IMR-90 (cell line): Measurements from ENCODE around the gene AMIGO2.

Experiments used
- POLR2A ChIP-seq: IDR thresholded peaks from 2 replicates; pipeline ENCODE4 v1.6.1; 2012; ENCODE audit warnings: mild to moderate bottlenecking, low read depth, low read length
- TF ChIP-seq, protein P1 (sequence below): conservative IDR thresholded peaks from 2 replicates; pipeline ENCODE4 v1.5.1; 2012; ENCODE audit warnings: mild to moderate bottlenecking, low read depth, low read length, improper control_type of control experiment

- no peak for TF ChIP-seq POLR2A
- TF ChIP-seq, protein P1, sequence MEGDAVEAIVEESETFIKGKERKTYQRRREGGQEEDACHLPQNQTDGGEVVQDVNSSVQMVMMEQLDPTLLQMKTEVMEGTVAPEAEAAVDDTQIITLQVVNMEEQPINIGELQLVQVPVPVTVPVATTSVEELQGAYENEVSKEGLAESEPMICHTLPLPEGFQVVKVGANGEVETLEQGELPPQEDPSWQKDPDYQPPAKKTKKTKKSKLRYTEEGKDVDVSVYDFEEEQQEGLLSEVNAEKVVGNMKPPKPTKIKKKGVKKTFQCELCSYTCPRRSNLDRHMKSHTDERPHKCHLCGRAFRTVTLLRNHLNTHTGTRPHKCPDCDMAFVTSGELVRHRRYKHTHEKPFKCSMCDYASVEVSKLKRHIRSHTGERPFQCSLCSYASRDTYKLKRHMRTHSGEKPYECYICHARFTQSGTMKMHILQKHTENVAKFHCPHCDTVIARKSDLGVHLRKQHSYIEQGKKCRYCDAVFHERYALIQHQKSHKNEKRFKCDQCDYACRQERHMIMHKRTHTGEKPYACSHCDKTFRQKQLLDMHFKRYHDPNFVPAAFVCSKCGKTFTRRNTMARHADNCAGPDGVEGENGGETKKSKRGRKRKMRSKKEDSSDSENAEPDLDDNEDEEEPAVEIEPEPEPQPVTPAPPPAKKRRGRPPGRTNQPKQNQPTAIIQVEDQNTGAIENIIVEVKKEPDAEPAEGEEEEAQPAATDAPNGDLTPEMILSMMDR = no peak
These were observed 40.0 kb downstream of the AMIGO2 start for GRCh38 chr12:47039756-47040155.
